Neural progenitor cell (in vitro differentiated cells): ENCODE results near the gene TSPAN18. TPM values are rescaled to one million over a fixed set of nuclear protein-coding genes. Genes with fewer than 3 reads are reported as not detected.

Experiments used
- DNase-seq: peaks from one replicate; pipeline ENCODE4 v3.0.0-alpha.2; 2016; ENCODE audit warnings: low spot score
- H2AFZ ChIP-seq: fragments of 200-600 bp; sonication (generic); replicated peaks from 2 replicates; pipeline ENCODE4 v1.6.1; 2016; ENCODE audit warnings: antibody characterized with exemption
- H3F3A ChIP-seq: fragments of 200-600 bp; sonication (generic); 2 replicates; pipeline ENCODE4 v1.6.1; 2016; ENCODE audit warnings: antibody characterized with exemption, low read depth
- H3K27ac ChIP-seq: fragments of 200-600 bp; sonication (generic); 2 replicates; pipeline ENCODE4 v1.5.1; 2016; ENCODE audit warnings: mild to moderate bottlenecking
- H3K27me3 ChIP-seq: fragments of 200-600 bp; sonication (generic); 2 replicates; pipeline ENCODE4 v1.6.1; 2016; ENCODE audit warnings: mild to moderate bottlenecking, moderate library complexity
- H3K36me3 ChIP-seq: fragments of 200-600 bp; sonication (generic); 2 replicates; pipeline ENCODE4 v1.5.1; 2016
- H3K4me1 ChIP-seq: fragments of 200-600 bp; sonication (generic); 2 replicates; pipeline ENCODE4 v1.6.1; 2016; ENCODE audit warnings: mixed run types
- H3K4me2 ChIP-seq: fragments of 200-600 bp; sonication (generic); 2 replicates; pipeline ENCODE4 v1.6.1; 2016
- H3K4me3 ChIP-seq: fragments of 200-600 bp; sonication (generic); 2 replicates; pipeline ENCODE4 v1.5.1; 2016
- H3K79me2 ChIP-seq: fragments of 200-600 bp; sonication (generic); 2 replicates; pipeline ENCODE4 v1.6.1; 2016; ENCODE audit warnings: low read depth
- H3K9ac ChIP-seq: fragments of 200-600 bp; sonication (generic); 2 replicates; pipeline ENCODE4 v1.6.1; 2016
- H3K9me3 ChIP-seq: fragments of 200-600 bp; sonication (generic); 2 replicates; pipeline ENCODE4 v1.5.1; 2016; ENCODE audit warnings: low read depth
- H4K20me1 ChIP-seq: fragments of 200-600 bp; sonication (generic); 2 replicates; pipeline ENCODE4 v1.6.1; 2016; ENCODE audit warnings: low read depth
- H3K27ac Mint-ChIP-seq: 3 replicates; pipeline ENCODE4 v1.8.0; 2021; ENCODE audit warnings: mixed read lengths
- H3K27me3 Mint-ChIP-seq: 2 replicates; pipeline ENCODE4 v1.8.0; 2022; ENCODE audit warnings: low read depth, mild to moderate bottlenecking, inconsistent platforms, moderate library complexity, mixed read lengths; ENCODE audit not compliant: insufficient read depth
- H3K36me3 Mint-ChIP-seq: 3 replicates; pipeline ENCODE4 v1.8.0; 2021; ENCODE audit warnings: mixed read lengths
- H3K4me1 Mint-ChIP-seq: 3 replicates; pipeline ENCODE4 v1.8.0; 2021; ENCODE audit warnings: mixed read lengths
- H3K4me3 Mint-ChIP-seq: 3 replicates; pipeline ENCODE4 v1.8.0; 2021; ENCODE audit warnings: mild to moderate bottlenecking, moderate library complexity, mixed read lengths
- H3K9me3 Mint-ChIP-seq: 3 replicates; pipeline ENCODE4 v1.8.0; 2020; ENCODE audit warnings: mixed read lengths
- CTCF ChIP-seq: fragments of 200-600 bp; sonication (generic); IDR thresholded peaks from 2 replicates; pipeline ENCODE4 v1.5.1; 2017; ENCODE audit warnings: antibody characterized with exemption, mild to moderate bottlenecking
- EZH2 ChIP-seq: fragments of 200-600 bp; sonication (generic); IDR thresholded peaks from 2 replicates; pipeline ENCODE4 v1.6.1; 2017; ENCODE audit warnings: antibody characterized with exemption, mild to moderate bottlenecking, moderate library complexity
- EZH2phosphoT487 ChIP-seq: fragments of 200-600 bp; sonication (generic); IDR thresholded peaks from 2 replicates; pipeline ENCODE4 v1.6.1; 2017; ENCODE audit warnings: antibody characterized with exemption
- total RNA-seq: library from RNA; depleted of rRNA; stranded (reverse); fragments of >200 nt; gene quantifications from 2 replicates; pipeline ENCODE4 v1.2.3, GENCODE V29; 2015; ENCODE audit warnings: low replicate concordance

Gene TSPAN18
- total RNA-seq, 1 donor from 2014 or later = 16.5 TPM

GRCh38 chr11:44872556-44872955 lies 145.8 kb downstream of the TSPAN18 start:
- H3K4me1 Mint-ChIP-seq = peaks cover 55% of the 10 kb centered on the region
- Histone ChIP-seq H3K36me3 (no peaks in the 10 kb centered on the region), H3K4me2 (no peak overlapping the region)

DNA sequence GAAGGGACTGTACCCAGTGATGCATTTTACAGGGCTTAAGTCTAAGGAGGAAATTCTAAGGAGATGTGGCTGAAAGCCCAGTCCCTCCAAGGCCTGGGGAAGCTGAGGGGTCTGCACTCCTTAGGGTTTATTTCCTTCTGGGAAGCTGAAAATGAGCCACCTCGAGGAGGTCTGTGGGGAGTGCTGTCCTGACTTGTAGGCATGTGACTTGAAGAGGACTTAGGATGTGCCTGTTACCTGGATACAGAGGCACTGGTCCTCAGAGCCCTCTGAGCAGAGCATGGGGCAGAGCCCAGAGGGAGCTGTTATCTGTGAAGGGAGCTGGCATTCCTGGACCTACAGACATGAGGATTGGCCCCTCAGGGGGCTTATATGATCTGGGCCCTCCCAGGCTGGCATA lies 146.8 kb downstream of the TSPAN18 start:
- Mint-ChIP-seq H3K9me3 (peaks cover 3% of the 10 kb centered on the region), H3K27ac (peak overlapping the region; percentile 46), H3K27me3 (peaks cover 5% of the 10 kb centered on the region), H3K36me3 (peaks cover 12% of the 10 kb centered on the region), H3K4me1 (peaks cover 47% of the 10 kb centered on the region), H3K4me3 (no peak overlapping the region)
- Histone ChIP-seq H3K36me3 (no peaks in the 10 kb centered on the region), H3K9ac (no peak overlapping the region), H4K20me1 (peaks cover 9% of the 10 kb centered on the region), H3K4me3 (no peak overlapping the region), H3K9me3 (no peaks in the 10 kb centered on the region), H3K27ac (peak overlapping the region; percentile 49), H3K4me2 (no peak overlapping the region), H3K79me2 (no peaks in the 10 kb centered on the region), H3F3A (peaks cover 45% of the 10 kb centered on the region), H3K27me3 (no peaks in the 10 kb centered on the region), H3K4me1 (peaks cover 66% of the 10 kb centered on the region), H2AFZ (no peak overlapping the region)
- TF ChIP-seq EZH2phosphoT487 (no peak), CTCF (no peak), EZH2 (no peak)
- DNase-seq = peak; percentile 56

More at GRCh38 chr11:44872556-44872955, 145.8 kb downstream of the TSPAN18 start:
- peaks cover 38% of the 10 kb centered on the region for H3F3A ChIP-seq
- H2AFZ ChIP-seq = no peak overlapping the region
- TF ChIP-seq CTCF = no peak
- TF ChIP-seq EZH2 = no peak
- TF ChIP-seq EZH2phosphoT487 = no peak
- H3K27ac ChIP-seq = no peak overlapping the region
- Mint-ChIP-seq H3K9me3 (peaks cover 3% of the 10 kb centered on the region), H3K4me3 (no peak overlapping the region), H3K36me3 (peaks cover 12% of the 10 kb centered on the region), H3K27me3 (peaks cover 7% of the 10 kb centered on the region), H3K27ac (peak overlapping the region; percentile 87)
- no peaks in the 10 kb centered on the region for H3K27me3 ChIP-seq
- H3K79me2 ChIP-seq = no peaks in the 10 kb centered on the region
- H3K4me3 ChIP-seq = no peak overlapping the region
- no peak for DNase-seq
- no peak overlapping the region for H3K9ac ChIP-seq
- no peaks in the 10 kb centered on the region for H4K20me1 ChIP-seq
- peaks cover 61% of the 10 kb centered on the region for H3K4me1 ChIP-seq
- no peaks in the 10 kb centered on the region for H3K9me3 ChIP-seq

DNA sequence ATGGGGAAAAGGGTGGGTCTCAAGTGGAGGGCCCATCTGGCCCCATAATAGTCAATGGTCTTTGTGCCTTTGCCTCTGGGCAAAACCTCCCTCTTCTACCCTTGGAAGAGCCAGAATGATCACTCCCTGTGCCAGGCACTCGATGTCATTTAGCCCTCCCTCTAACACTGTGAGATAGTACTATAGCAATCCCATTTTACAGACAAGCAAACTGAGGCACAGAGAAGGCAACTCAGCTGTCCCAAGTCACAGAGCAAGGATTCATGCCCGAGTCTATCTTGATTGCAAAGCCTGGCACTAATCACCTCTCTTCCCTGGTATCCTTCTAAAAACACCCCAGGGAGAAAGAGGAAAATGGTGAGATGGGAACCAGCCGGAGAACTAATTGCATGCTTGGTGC lies 147.5 kb downstream of the TSPAN18 start:
- Histone ChIP-seq H4K20me1 (peaks cover 10% of the 10 kb centered on the region), H2AFZ (no peak overlapping the region), H3K4me2 (no peak overlapping the region), H3K4me1 (peaks cover 67% of the 10 kb centered on the region), H3K9ac (no peak overlapping the region), H3K9me3 (no peaks in the 10 kb centered on the region), H3F3A (peaks cover 45% of the 10 kb centered on the region), H3K27me3 (peaks cover 6% of the 10 kb centered on the region), H3K4me3 (no peak overlapping the region), H3K79me2 (no peaks in the 10 kb centered on the region), H3K27ac (no peak overlapping the region), H3K36me3 (no peaks in the 10 kb centered on the region)
- TF ChIP-seq EZH2 (no peak), EZH2phosphoT487 (no peak), CTCF (no peak)
- no peak overlapping the region for H3K4me3 Mint-ChIP-seq
- H3K36me3 Mint-ChIP-seq = peaks cover 12% of the 10 kb centered on the region
- H3K27me3 Mint-ChIP-seq = peaks cover 5% of the 10 kb centered on the region
- no peak for DNase-seq
- peaks cover 41% of the 10 kb centered on the region for H3K4me1 Mint-ChIP-seq
- no peak overlapping the region for H3K27ac Mint-ChIP-seq
- H3K9me3 Mint-ChIP-seq = peaks cover 3% of the 10 kb centered on the region
